ENCODE measurements around the gene NBPF26. TPM values are rescaled to one million over a fixed set of nuclear protein-coding genes. Genes with fewer than 3 reads are reported as not detected.

Gene NBPF26
- 6.2 and 7.3 TPM in 2 replicates for total RNA-seq

DNA sequence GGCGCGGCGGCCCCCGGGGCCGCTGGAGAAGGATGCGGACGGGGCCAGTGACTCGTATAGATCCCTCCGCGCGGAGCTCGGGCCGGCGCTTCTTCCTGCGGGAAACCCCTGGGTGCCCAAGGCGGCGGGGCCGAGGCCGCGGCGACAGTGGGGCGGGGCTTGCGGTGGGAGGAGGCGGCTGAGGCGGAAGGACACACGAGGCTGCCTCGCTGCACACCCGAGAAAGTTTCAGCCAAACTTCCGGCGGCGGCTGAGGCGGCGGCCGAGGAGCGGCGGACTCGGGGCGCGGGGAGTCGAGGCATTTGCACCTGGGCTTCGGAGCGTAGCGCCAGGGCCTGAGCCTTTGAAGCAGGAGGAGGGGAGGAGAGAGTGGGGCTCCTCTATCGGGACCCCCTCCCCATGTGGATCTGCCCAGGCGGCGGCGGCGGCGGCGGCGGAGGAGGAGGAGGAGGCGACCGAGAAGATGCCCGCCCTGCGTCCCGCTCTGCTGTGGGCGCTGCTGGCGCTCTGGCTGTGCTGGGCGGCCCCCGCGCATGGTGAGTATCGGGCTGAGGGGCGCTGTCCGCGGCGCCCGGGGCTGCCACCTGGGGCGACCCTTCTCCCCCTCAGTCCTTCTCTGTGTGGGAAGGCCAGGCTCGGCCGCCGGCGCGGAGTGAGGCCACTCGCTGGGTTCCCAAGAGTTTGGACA is at the start of gene NBPF26:
TSS of gene NBPF26 (plus strand) at position 231 of the 688 bp plus-strand sequence.

Other genes starting within 250 kb of the NBPF26 start
- gene PPIAL4A, start 165.8 kb downstream of the NBPF26 start, total RNA-seq, result not detected in 2 replicates